ENCODE results near the gene ESR1.
A peak's percentile ranks its signal among the peaks of the same experiment; 100 is the strongest.

The ESR1 gene

DNA sequence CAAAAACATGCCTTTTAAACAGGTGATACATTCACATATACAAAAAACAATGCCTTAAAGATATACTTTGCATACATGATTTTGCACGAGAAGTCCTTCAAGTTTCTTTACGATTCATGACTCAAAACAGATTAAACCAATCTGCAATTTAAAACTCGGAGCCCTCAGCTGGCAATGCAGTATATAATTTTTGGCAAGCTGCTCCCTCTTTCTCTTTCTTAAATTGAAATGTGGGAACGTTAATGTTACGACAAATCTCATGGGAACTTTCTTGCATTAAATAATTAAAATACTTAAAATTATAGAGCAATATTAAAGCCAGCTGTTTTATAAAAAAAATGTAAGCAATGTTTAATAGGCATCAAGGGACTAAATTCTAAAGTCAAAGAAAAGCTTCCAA is 334.6 kb downstream of the ESR1 start:
- DNase-seq: peak; percentile 71

DNA sequence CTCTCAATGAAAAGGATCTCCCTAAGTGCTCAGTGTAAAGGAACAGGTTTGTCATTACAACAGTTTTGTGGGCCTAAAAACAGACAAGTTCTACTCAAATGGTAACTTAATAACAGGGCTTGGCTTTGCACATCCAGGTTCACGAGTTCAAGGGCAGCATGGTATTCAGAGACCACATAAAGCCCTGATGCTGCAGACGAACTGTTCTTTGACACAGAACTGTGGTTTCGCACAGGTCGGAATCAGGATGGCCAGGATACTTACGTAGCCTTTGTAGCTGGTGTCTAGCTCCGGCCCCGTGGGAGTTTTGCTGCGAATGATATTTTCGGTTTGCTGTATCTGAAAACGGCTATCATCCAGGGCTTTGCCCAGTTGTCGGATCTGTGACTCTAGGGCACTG is 335.9 kb downstream of the ESR1 start:
- no peak for DNase-seq

DNA sequence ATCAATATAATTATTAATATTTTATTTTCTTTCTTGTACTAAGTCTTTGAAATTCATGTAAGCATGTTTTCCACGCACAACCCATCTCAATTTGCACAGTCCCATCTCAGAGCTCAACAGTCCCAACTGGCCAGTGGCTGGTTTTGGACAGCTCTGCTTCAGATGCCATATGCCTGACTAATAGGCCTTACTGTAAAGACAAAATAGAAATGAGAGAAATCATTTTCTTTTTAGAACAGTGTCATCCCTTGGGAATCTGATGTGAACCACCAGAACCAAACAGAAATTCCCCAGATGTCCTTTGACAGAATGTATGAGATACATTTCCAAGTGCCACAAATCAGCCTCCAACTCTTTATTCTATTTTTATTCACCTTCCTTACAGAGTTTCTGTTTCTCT is 338.9 kb downstream of the ESR1 start:
- peak; percentile 89 for DNase-seq

DNA sequence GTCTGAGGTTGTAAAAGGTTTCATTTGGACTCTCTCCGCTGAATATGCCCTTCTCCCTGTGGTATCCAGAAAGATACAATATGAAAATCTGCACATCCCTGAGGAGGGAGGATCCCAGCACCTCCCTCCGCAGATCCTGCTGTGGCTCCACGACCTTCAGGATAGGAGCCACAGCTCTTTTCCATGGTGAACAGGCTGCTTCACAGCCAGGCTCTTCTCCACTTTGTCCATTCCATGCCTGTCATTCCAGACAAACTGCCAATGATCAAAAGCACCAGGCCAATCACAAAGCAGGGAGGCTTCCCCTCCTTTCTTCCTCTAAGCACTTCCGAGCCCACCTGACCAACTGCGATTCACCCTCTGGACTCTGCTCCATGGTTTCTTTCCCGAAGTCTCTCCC is 339.8 kb downstream of the ESR1 start:
- DNase-seq: no peak

DNA sequence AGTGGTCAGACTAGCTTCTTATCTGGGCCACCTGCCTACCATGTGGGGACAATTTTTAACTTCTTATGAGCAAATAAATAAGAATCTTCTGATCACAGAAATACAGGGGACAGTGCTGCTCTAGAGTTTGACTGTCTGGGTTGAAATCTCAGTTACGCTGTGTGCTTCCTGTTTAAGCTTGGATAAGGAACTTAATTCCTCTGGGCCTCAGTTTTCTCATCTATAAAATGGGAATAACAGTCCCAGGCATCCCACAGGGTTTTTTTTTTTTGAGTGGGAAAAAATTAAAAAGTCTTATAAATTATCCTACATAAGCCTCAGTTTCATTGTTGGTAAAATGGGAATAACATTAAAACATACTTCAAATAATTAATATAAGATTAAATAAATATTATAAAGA is 340.9 kb downstream of the ESR1 start:
- no peak for DNase-seq

DNA sequence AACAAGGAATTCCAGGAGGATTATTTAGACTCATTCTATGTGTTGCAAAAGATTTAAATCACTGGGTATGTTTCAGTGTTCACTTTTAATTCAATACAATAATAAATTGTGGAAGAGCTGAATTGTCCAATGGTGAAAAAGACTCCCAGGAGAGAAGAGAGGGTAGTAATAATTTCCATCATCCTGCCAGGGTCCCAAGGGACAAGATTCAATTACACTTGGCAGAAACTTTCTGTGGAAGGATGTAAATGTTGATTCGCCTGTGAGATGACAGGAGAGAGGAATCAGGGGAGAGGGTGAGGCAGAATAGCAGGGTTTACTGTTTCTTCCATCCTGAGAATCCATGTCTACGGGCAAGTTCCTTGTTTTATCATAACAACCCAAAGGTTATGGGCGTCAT is 342.7 kb downstream of the ESR1 start:
- peak; percentile 20 for DNase-seq

DNA sequence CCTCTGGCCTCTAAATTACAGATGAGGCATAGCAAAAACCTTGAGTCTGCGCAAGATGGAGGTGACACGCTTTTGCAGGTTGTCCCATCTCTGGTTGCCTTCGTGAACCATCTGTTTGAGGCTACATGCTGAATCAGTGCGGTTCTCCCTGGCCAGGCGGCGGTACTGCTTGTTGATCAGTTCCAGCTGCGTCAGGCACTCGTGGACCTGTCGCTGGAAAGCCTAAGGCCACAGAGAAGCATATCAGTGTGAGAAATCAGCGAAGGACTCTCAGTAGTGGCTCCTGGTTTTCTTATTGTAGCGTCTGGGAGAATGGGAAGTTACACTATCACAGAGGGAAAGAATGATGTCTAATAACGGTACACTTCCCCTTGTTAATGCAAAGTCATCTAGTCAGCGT is 344.4 kb downstream of the ESR1 start:
- DNase-seq: peak; percentile 6

DNA sequence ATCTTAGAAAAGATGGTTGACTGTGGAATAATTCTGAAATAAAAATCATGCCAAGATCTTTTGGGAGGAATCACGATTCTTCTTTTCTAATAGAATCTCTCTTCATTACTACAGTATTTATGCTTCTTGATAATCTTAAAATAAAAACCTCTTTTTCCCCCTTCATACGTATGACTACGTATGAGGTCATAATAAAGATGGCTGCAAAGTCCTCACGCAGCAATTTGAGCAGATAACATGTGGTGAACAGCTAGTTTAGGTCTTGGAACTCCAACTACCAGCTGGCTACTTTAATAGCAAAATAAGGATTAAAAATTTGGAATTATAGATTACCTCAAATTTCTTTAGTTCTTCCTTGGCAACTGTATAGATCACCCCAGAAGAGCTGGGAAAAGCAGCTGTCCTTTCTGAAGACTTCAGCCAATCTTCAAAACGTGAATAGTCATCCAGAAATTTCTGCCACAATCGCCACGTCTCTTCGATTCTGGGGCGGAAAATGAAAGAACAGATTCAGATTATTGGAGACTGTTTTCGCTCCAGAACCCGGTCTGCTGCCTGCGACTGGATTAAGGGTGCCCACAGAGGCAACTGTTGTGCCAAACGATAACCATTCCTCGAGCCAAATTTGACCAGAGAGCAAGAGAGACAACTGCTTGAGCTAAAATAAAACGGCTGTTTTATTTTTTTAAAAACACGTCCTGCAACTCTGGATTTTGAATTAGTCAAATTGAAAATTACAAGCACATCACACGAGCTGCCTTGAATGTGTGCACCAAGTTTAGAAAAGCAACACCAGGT is 347.3 kb downstream of the ESR1 start:
- no peak for DNase-seq

DNA sequence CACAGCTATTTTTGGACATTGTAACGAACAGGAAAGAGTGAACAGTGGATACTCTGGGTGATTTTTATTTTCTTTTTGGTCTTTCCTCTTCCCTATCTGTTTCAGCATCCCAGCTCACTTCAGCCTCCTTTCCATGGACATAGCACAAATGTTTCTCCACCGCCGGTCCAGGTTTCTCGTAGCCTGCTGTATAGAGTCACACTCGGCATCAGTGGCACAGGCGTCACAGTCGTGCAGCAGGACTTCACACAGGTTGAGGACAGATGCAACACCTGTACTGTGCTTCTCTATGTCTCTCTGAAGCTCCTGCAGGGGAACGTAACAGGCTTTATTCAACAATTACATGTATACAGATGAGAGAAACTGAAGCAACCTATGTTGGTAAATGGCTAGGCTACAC is 348.3 kb downstream of the ESR1 start:
- DNase-seq: no peak

DNA sequence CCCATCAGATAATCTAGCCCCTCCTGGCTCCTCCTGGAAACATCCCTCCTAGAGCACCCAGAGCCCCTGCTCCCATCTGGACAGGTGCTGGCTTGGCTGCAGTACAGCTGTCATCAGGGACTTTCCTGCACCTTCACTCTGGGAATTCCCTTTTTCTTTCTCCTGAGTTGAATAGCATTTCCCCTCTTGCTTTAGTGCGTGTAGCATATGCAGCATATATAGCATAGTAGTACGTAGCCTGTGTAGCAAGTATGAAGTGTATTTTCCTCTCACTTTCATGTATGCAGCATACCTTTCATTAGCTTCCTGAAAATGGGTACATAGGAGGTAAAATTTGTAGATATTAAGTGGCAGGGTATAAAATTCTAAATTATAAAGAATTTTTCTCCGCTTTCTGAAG is 352.9 kb downstream of the ESR1 start:
- no peak for DNase-seq

DNA sequence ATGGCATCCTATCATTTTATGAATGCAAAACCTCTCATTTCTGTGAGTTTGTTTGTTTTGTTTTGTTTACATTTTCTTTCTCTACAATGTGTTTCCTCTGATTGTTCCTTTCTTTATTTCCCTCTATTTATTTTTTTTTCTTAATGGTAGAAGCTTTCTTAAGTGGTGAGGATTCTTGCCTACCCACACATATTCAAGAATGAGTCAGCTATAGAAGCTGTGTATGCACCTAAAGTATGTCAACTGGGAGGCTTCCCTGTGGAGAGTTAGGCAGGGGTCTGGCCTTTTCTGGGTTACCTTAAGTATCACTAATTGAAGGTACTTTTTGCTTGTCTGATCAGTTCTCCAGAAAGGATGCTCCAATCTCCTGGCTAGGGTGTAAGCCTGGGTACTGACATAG is 354.0 kb downstream of the ESR1 start:
- DNase-seq: peak; percentile 54

DNA sequence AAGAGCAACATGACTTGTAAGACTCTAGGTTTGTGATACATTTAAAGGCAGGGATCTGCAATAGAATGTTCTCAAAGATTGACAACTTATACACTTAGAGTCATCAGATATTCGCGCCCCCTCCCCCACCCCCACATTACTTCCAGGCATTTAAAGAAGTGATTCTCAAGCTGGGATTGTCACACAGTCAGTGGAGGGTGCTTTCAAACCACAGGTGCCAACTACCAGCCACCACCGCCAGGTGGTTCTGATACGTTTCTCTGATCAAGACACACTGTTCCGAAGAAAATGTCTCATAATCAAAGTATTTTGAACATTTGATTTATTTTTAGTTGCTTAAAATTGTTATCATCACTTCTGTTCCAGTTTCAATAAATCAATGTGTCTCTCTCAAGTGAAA is 357.5 kb downstream of the ESR1 start:
- no peak for DNase-seq

DNA sequence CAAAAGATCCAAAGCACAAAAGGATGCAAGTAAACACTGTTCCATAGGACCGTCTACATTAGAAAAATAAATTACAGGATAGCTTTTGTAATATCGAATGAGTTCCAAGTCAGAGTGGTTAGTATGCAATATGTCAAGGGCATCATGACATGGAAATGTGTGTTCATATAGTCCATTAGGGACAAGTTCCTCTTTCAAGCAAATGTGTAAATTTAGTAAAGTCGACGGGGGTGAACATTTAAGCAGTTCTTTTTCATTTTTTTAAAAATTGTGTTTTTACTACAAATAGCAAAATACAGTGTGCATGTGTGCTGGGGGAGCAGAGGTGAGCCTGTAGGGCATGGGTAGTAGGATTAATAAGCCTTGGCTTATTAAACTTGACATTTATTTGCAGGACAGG is 359.0 kb downstream of the ESR1 start:
- no peak for DNase-seq

DNA sequence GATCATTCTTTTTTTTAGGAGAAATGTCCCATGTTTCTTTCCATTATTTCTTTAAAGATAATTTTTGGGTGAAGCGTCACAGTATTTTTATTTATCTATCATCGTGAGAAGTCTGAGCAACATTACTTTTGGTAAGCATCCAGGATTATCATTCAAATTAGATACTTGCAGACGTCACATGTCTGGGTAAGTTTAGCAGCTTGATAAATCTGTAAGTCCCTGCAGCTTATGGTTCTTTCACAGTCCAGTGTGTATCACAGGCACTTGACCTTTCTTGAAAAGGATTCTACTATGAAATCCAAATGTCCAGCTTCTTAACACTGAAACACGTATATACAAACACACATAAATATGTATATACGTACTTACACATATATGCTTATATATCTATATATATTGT is 359.4 kb downstream of the ESR1 start:
- DNase-seq: no peak

DNA sequence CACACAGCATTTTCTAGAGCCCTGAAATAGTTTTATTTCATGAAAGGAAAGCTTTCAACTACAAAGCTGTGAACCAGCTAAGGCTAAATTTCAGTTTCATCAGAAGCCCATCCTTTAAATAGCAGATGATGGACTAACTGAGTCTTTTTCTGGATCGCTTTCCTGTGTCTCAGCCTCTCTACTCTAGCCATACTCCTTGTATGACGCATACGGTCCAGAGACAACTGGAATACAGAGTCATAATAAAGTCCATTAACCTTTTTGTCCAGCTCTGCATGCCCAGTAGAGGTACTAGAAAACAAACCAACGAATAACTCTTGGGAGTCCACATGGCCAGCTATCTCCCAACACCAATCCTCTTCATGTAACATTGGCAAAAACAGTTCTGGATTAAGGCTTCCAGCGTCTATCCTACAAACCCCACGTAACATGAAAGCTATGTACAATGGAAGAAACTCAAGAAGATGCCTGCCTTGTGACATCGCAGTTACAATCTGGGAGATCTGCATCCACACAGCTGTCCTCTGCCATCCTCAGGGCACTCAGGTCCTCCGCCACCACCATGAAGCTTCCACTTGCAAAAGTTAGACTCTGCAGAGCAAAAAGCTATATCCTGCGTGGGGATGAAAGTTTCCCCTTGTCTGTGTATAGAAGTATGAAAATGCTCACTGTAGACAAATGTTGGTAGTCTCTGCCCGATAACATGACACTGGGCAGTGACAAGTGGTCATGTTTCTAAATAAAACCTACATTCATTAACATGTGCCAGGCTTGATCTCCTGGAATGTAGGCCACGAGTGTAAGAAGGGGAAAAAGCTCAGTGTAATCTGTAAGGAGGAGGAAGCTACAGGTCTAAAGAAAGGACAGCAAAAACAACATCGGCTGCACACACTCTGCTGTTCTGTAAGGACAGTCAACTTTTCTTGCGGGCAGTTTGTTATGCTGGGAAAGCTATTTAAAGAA is 360.4 kb downstream of the ESR1 start:
- DNase-seq: no peak

DNA sequence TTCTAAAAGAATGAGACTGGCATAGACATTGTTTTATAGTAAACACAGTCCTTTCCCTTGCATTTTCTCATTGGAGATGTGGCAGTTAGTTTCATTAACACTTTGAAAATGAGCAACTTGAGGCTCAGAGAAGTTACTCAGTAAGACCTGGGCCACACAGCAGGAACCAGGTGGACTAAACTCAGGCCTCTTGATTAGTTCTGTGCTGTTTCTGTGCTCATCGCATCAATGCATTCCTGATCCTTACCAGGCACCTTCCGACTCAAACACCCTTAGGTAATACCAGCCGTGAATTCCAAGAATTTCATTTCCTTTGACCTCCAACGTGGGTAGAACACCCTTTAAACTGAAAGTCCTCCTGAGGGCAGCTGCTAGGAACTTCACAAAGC is 362.8 kb downstream of the ESR1 start:
- no peak for DNase-seq

DNA sequence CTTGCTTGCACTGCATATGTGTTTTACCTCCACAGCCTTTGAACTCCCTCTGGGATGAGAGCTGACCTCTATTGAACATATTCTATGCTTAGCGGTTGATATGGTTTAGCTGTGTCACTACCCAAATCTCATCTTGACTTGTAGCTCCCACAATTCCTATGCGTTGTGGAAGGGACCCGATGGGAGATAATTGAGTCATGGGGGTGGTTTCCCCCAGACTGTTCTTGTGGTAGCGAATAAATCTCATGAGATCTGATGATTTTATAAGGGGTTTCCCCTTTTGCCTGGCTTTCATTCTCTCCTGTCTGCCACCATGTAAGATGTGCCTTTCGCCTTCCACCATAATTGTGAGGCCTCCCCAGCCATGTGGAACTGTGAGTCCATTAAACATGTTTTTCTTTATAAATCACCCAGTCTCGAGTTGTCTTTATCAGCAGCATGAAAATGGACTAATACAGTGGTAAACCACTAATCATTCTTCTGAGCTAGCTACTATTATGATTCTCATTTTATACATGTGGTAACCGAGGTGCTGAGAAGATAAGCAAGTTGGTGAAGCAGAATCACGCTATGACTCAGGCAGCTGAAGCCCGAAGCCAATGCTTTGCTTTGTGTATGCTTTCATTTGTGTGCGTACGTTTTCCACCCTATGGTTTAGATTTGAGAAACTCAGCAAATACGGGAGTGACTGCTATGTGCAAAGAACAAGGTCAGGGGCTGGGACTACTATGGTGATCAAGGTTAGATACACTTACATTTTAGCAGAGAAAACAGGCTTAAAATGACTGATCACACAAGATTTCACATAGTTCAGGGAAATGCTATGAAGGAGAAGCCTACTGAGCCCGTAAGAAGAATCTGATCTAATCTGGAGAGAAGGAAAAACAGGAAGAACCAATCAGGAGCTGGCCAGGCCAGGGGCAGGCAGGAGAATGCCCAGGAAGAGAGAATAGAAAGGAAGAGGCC is 363.5 kb downstream of the ESR1 start:
- DNase-seq: peak; percentile 14

DNA sequence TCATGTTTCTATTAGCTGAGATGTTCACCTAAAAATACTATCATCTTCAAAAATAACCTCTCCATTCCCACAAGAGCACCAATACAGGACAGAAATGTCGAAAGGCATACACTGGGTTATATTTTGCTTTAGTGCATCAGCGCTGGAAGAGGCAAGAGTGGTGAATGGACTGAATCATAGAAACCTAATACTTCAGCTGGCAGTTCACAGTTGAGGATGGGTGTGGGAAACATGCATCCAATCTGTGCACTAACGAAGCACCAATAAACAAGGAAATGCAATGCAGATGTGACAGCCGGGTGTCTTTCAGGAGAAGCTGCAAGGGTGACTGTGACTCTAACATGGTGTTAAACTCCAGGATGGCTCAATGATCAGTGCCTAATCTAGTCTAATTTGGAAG is 365.8 kb downstream of the ESR1 start:
- no peak for DNase-seq

DNA sequence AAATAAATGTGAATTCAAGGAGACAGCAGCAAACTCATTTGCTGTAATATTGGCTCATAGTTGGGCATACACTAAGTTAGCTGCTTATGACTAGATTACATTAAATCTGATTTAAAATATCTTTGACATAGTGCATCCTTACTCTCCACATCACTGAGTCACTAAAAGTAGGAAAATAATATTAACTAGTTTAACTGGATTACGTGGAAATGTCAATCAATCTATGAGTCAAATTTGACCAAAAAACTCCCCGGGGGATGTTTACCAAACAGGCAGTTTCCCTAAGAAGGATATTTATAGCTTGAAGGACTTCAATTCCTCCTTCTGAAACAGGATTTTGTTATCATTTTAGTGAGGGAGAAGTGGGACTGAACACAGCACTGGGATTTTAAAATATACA is 366.5 kb downstream of the ESR1 start:
- no peak for DNase-seq

DNA sequence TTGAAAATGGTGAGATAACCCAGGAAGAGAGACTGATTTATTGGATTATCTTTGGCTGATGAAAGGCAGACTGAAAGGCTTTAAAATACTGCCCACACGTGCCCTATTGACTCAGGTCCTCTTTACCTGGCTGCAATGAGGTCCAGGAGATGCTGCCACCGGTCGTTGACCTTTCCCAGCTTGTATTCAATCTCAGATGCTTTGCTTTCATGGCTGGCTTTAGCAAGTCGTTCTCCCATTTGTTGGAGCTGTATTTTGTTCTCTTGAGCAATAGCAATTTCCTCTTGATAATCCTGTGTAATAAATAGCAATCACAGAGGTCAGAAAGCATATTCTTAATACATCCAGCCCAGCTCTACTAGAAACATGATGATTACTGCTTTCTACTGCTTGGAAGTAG is 368.8 kb downstream of the ESR1 start:
- DNase-seq: no peak

All from fibroblast of skin of abdomen (primary cell).